ENCODE measurements around the gene DAPL1.

DAPL1 gene, protein sequence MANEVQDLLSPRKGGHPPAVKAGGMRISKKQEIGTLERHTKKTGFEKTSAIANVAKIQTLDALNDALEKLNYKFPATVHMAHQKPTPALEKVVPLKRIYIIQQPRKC

DNA sequence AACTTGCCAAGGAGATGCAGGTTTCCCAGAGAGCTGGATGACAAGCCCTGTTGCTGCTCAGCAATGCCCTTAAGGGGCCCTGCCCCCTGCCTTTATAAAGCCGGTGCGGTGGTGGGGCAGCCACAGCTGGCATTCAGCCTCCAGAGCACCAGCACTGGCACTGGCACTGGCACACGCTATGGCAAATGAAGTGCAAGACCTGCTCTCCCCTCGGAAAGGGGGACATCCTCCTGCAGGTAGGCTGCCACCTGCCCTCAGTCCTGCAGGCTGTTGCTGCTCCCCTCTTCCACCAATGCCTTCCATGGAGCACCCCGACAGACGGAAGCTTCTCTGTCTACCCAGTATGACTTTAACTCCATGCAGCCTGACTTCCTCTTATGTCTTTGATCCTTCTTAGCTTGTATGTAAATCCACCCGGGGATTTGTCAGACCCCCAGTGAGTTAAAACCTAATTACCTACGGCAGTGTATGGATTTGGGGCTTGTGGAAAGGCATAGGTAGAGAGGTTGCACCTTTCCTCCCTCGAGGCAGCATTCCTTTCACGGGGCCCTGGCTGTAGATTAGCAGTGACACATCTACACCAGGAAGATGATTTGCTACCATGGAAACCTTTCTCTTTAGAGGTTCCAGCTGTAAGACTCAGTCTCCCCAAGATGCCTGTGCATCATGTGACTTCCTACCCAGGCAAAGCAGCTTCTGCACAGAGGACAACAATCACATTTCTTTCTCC, at the start of gene DAPL1:
Gene DAPL1, plus strand, starts transcription at position 123 of the 730 bp plus-strand sequence. Its CDS starts 56 bp downstream, at position 179.
- DNase-seq (ENCODE audit: low spot score), result no peak

DNA sequence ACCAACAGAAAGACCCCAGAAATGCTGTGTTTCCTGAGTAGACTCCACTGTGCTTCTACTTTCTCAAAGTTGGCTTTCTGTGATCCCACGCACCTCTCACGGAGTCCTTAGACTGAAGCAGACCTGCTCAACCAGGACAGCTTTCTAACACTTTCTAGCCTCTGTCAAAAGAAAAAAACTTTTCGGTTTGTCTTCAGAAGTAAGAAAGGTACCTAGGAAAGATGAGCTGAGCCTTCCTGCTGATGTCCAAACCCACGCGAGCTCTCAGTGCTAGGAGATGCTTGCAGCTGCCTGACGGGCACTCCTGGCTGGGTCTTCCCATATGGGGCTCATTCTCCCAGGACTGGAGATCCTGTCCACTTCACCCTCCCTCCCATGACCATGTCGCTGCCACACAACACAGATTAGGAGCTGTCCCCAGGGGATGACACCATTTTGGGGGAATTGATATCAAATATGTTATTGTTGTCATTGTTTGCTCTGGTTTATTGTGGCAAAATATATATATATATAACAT, 49.2 kb upstream of the DAPL1 start:
- no peak for DNase-seq (ENCODE audit: low spot score)

DNA sequence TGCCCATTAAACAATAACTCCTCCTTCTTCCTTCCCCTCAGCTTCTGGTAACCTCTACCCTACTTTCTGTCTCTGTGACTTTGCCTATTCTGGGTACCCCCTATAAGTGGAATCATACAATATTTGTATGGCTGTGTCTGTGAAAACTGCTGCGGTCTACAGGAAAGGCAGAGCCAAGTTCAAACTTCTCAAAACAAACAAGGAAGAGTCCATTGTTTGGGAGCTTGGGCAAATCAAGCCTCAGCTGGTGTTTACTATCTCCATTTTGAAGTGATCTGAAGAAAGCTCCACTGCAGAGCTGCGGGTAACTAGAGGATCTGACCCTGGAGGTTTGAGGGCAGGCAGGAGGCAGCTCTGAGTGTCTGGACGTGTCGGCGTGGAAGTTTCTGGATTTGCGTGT, 48.6 kb upstream of the DAPL1 start:
- DNase-seq (ENCODE audit: low spot score), result no peak

DNA sequence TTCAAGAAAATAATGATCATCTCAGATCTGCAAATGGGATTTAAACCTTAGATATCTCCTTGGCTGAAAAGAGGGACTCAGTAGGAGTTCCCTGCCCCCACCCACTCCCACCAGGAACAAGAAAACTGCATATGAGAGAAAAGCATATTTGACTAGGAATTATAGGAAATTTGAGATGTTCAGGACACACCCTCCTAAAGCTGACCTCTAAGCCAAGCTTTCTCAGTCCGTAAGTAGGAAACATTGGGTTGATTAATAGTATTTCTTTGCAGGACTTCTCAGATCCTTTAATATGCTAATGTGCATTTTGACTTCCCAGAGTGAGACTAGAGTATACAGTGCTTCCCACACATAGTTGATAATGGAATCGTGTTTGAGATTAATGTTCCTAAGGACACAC, 47.8 kb upstream of the DAPL1 start:
- DNase-seq (ENCODE audit: low spot score), result no peak

DNA sequence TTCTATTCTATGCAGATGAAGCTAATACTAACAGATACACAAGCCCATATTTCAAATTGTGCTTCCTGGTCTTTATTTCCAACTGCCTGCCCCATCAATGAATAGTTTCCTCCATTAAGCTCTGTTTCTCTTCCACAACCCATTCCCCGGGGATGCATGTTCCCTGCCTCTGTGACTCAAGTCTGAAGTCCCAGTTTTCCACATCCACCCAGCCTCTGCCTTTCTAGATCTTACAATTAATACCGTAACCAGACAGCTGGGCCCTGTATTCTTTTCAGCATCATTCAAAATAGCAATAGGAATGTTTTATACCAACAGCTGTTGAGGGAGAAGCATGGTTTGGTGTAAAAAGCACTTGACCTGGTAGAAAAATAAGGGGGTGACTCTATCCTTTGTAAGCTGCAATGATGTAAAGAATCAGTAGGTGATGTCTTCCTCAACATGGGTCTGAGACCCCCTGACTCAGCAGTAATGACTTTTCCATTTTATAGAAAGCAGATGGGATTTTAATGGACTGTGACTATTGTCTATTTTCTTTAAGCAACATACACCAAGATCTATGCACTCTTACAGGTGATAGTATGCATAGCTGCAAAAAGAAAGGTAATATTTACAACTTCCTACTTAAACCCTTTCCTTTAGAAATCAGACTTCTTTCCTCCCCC, 46.1 kb upstream of the DAPL1 start:
- DNase-seq (ENCODE audit: low spot score), result no peak

DNA sequence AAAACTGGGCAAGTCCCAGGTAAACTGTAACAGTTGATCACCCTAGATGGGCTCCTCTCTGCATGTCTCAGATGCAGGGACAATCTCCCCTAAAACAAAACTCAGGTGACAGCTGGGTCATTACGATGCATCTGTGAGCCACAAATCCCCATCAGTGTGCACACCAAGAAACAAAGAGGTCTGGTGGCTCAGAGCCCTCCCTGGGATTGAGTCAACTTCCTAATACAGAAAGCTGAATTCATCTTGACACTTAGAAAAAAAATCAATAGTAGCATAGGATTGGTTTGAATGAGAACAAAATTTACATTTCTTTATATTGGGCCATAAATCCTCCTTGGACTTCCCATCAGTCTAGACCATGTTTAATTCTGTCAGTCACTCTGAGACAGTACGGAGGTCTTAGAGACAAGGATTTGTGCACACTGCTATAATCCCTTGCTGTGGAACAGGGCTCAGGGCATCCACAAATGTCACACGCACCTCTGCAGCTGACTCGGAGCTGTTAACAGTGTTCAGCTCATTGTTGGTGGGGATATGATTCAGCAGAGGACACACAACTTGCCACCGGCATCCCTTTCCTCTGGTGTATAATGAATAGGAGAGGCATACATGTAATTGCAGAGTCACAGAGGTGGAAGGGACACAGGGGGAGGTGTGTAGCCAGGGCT, 44.5 kb upstream of the DAPL1 start:
- DNase-seq (ENCODE audit: low spot score), result no peak

DNA sequence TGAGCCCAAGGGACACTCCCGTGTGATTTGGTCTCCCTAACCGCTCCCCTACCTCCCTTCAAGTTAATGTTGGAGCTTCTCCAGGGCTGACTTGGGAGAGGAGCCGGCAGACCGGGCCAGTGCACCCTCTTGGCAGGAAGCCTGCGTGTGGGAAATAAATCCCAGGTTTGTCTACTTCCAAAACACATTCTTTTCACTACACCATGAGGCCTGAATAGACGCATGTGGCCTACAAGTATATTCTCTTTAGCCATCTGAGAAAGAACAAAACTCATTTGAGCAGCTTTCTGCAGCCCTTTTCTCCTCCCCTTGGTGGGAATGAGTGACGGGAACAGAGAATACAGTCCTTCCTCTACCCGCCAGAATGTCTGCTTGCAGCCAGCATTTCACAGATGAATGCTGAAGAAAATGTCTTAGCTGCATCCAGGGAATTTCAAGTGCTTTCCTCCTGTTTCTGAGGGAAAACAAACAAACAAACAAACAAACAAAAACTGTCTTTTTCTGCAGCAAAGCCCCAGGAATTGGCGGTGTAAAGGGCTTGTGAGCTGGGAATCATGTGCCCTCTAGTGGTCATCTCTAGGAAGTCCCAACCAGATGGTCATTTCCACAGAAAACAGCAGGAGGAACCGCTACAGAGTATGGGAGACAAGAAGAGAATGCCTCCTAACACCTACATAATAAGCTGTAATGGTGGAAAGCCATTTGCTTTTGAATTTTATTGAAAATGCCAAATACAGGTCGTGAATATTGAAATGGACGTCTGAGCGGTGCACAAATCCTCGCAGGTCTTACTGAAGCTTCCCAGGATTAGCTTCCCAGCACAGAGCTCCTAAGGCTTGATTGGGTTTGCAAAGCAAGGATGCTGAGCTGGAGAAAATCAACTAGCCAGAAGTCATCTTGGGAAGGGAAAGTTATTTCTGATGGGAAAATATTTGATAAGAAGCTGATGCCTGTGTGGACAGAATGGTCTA, 41.2 kb upstream of the DAPL1 start:
- peak; percentile 38 for DNase-seq (ENCODE audit: low spot score)

DNA sequence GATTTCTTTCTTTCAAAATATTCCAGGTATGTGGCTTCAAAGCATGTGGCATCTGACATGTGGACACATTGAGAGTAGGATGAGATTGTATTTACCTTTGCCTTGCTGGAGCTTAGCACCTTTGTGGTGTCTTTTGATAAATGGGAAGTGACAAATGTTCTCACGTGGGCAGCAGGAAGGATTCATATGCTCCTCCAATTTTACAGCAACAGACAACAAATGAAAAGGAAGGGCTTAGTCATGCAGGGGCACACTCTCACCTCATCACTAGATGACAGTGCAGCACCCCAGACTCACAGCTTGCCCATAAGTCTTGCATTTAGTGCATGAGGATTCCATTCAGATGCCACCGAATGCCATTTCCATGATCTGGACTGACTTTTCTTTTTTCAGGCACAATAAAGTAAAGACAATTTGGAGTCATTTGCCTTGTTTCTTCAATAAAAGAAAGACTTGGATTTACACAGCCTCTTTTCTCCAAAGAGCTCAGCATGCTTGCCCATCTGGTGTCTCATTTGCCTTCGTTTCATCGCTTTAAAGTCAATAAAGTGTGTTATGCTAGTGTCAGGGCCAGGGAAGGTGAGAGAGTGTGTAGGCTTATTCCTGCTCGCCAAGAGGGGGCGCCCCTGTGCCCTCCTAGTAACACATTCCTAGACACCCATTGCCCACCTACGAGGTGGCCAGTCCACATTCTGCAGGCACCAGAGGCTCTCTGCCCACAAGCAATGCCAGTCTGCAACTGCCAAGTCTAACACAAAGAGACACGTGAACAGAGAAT, 39.6 kb upstream of the DAPL1 start:
- no peak for DNase-seq (ENCODE audit: low spot score)

DNA sequence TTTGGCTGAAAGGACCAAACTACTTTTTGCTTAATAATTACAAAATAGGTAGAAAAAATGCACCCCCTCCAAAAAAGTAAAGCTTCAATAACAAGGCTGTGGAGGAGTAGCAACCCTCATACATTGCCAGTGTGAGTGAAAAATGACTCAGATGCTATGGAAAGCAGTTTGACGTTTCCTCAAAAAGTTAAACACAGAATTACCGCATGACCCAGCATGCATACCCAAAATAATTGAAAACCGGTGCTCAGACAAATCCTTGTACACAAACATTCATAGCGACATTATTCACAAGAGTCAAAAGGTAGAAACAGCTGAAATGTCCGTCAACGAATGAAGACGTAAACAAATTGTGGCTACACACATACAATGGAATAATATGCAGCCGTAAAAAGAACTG, 38.8 kb upstream of the DAPL1 start:
- DNase-seq (ENCODE audit: low spot score), result no peak

DNA sequence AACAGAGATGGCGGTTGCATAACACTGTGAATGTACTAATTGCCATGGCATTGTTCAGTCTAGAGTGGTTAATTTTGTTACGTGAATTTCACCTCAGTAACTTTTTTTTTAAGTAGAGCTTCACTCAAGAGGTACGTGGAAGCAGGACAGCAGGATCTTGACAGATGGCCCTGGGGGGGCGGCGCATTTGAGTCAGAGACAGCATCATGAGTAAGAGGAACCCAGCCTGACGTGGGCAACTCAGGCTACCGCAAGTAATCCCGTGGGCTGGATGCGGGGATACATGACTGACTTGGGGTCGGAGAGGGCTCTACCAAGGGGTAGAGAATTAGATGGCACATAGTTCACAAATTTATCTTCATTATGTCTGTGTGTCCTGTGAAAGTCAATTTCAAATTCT, 38.1 kb upstream of the DAPL1 start:
- DNase-seq (ENCODE audit: low spot score), result no peak

DNA sequence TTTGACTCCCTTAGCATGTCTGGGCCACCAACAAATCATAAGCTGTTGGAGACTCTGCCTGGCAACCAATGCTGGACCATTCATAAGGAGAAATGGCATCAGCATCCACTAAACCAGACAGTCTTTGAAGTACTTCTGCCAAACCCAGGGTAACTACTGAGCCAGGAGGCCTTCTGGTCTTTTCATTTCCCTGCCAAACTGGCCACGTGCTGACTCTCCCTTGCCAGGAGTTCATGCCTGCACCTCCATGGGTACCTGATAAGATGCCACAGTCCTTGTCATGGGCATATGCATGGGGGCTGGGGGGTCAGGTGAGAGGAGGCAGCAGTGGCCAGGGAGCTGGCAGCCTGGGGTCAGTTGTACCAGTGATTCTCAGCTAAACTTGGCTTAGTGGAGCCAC, 34.2 kb upstream of the DAPL1 start:
- no peak for DNase-seq (ENCODE audit: low spot score)

DNA sequence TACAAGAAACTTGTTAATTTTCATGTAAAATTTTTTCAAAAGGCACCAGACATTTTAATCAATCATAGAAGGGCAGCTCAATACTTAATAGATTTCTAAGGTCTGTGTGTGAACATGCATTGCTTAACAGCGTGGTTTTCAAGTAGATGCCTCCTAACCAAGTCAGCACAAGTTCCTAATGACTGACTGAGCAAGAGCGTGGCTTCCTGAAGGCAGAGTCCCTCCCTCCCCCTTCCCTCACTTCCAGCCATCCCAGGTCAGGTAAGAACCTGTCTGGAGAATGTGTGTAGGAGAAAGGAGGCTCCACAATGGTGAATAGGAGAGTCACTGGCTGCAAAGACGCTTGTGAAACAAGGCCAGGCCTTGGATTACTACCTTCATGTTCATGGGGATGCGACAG, 33.5 kb upstream of the DAPL1 start:
- no peak for DNase-seq (ENCODE audit: low spot score)

DNA sequence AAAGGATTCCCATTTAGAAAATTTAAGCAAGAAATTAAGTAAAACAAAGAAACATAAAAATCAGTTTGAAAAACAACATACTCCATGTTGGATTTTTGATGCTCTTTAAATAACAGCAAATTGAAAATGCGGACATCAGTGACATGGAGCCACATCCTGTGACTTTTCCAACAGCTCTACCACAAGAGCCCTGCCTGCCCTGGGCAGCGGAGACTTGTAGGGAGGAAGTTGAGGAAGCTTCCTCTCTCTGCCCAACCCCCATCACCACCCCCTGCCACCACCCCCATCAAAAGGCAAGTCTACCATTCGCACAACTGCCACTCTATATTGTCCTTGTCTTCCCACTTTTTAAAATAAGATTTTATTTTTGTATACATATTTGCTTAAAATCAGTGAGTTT, 32.8 kb upstream of the DAPL1 start:
- DNase-seq (ENCODE audit: low spot score), result no peak

DNA sequence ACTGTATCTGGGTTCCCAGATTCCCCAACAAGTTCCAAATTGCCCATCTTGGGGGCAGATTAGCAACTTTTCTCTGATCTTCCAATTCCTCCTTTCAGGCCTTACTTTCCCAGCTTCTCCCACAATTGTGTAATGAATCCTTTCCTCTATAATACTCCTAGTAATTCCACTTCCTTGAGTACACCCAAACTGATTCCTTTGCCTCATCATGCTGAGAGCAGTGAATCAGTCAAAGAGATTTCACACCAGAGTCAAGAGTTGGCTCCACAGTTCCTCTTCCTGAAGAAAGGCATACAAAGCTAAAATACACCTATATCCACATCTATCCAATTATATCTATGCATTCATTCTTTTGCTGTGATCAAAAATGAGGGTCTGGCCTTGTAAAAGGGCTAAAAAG, 28.6 kb upstream of the DAPL1 start:
- no peak for DNase-seq (ENCODE audit: low spot score)

DNA sequence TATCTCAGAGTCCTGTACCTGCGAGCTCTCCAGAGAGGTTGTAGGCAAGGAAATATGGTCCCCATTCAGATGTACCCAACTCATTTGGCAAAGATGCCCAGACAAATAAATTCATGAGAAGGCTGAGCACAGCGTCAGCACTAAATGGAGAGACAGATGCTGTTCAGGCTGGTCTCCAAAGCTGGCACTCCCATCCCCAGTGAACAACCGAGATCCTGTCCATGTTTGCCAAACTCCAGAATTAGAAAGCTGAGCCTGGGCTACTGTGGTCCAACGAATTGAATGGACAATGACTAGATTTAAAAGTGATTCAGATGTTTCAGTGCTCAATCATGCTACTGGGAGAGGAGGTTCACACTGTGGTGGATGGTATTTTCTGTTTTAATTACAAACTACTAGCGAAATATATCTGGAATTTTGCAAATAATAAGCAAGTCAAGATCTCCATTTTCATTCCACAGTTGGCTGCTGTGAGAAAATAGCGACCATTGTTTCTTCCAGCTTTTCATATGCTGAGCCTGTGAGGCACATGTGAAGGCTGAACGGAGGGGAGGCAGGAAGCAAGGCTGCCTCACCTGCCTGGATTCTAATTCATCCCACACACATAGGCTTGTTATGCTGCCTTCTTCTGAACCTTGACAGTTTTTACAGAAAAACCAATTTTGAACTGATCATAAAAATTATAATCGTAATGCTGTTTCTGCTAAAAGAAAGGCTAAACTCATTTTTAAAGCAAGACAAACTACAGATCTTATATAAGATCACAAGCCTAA, 22.6 kb upstream of the DAPL1 start:
- DNase-seq (ENCODE audit: low spot score), result no peak

DNA sequence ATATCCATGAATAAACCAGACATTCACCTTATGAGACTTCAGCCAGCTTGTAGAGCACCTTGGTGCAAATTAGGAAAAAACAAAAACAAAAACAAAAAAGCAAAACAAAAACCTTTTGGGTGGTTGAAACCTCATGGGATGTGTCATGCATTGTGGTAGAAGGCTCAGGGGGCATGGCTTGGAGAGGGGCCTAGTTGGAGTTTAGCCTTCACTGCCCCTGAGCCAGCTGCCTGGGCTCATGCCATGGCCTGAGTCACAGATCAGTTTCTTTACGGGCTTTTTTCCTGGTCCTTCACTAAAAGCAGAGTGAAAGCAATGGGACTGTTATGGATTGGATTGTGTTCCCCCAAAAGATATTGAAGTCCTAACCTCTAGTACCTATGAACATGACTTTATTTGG, 22.0 kb upstream of the DAPL1 start:
- no peak for DNase-seq (ENCODE audit: low spot score)

DNA sequence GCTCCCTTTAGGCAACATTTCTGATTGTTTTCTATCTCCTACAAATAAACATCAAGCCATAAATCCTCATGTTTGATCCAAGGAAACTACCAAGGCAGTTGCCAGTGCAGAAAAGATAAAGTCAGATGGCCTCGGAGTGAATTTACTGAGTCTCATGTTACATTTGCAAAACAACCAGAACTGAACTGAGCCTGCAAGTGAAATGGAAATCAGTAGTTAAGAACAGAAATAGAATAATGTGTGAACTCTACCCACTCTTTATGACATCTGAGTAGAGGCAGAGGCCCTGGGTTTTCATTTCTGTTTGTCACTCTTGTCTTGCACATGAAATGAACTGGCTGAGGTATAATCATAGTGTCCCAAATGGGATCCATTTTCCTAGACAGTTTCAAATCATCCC, 20.4 kb upstream of the DAPL1 start:
- DNase-seq (ENCODE audit: low spot score), result no peak

DNA sequence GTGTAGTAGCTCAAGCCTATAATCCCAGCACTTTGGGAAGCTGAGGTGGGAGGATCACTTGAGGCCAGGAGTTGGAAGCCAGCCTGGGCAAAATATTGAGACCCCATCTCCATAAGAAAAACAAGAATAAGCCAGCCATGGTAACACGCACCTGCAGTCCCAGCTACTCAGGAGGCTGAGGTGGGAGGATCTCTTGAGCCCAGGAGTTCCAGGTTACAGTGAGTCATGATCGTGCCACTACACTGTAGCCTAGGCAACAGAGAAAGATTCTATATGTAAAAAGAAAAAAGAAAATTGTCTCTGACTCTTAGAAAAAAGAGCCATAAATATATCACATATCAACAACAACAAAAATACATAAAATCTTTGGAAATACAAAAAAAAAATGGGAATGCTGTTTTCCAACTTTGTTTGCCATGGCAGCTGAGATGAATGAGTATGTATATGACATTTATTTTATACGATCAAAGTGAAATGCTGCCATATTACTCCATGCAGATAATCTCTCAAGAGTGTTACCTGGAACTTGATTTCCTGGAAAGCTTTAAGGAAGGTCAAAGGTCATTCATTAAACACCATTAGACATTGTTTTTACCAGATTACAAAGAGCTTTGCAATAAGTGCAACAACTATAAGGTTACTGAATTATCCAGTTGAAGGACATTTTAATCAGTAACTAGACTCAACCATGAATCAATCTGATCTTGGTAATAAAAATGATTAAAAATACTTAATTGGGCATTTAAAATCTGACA, 19.7 kb upstream of the DAPL1 start:
- DNase-seq (ENCODE audit: low spot score), result no peak

DNA sequence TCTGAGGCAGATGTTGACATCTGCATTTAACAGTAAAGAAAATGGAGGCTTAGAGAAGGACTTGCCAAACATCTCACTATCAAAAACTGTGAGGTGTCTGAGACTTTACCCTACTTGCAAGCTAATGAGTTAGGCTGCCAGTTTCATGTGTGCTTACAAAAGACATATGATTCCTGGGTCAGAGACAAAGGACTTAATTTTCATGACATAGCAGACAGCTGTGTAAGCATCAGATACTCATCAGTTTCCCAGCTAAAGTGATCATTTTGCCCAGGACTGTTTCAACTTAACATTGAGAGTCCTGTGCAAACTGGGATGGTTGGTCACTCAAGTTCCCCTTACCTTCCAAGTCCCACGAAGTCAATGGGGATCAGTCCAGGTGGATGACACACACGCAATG, 18.9 kb upstream of the DAPL1 start:
- DNase-seq (ENCODE audit: low spot score), result no peak
